ENCODE measurements around the gene NHERF1.

The NHERF1 gene

GRCh38 chr17:74785981-74786360 is 37.5 kb downstream of the NHERF1 start:
- no peak for DNase-seq

GRCh38 chr17:74786431-74787055 is 38.1 kb downstream of the NHERF1 start:
- DNase-seq, result peak; percentile 83 to 88

- peak; percentile 61 to 77 for DNase-seq
These were observed 42.0 kb downstream of the NHERF1 start for GRCh38 chr17:74790161-74791058.

GRCh38 chr17:74792586-74793105 is 44.2 kb downstream of the NHERF1 start:
- DNase-seq, result no peak

GRCh38 chr17:74795327-74796020 is 47.0 kb downstream of the NHERF1 start:
- DNase-seq, result no peak

- no peak for DNase-seq
These were observed 47.8 kb downstream of the NHERF1 start for GRCh38 chr17:74796211-74796610.

GRCh38 chr17:74796866-74797265 is 48.4 kb downstream of the NHERF1 start:
- DNase-seq, result no peak

GRCh38 chr17:74797824-74798223 is 49.4 kb downstream of the NHERF1 start:
- no peak for DNase-seq

- no peak for DNase-seq
These were observed 49.8 kb downstream of the NHERF1 start for GRCh38 chr17:74798239-74798707.

- no peak for DNase-seq
These were observed 50.7 kb downstream of the NHERF1 start for GRCh38 chr17:74799097-74799496.

GRCh38 chr17:74800531-74800930 is 52.1 kb downstream of the NHERF1 start:
- no peak for DNase-seq

- DNase-seq, result no peak
These were observed 53.5 kb downstream of the NHERF1 start for GRCh38 chr17:74801896-74802295.

- no peak for DNase-seq
These were observed 55.0 kb downstream of the NHERF1 start for GRCh38 chr17:74803388-74803930.

- no peak for DNase-seq
These were observed 55.5 kb downstream of the NHERF1 start for GRCh38 chr17:74803971-74804370.

- DNase-seq, result no peak
These were observed 56.3 kb downstream of the NHERF1 start for GRCh38 chr17:74804683-74805082.

GRCh38 chr17:74805591-74805991 is 57.2 kb downstream of the NHERF1 start:
- no peak for DNase-seq

GRCh38 chr17:74806334-74806733 is 57.9 kb downstream of the NHERF1 start:
- DNase-seq, result no peak

GRCh38 chr17:74807441-74807840 is 59.0 kb downstream of the NHERF1 start:
- DNase-seq, result peak in 1 of 2 donors; percentile 34

GRCh38 chr17:74807925-74808324 is 59.5 kb downstream of the NHERF1 start:
- DNase-seq, result peak in 1 of 2 donors; percentile 20

GRCh38 chr17:74808714-74809430 is 60.4 kb downstream of the NHERF1 start:
- DNase-seq, result peak; percentile 43 to 48

GRCh38 chr17:74810699-74811485 is 62.5 kb downstream of the NHERF1 start:
- DNase-seq, result peak in 1 of 2 donors; percentile 9
